GM12872 (cell line): ENCODE measurements around the gene FAM170A.

Experiments
- TF ChIP-seq, protein P1 (sequence below): IDR thresholded peaks from 3 replicates; pipeline ENCODE4 v1.5.1; 2011; ENCODE audit warnings: low read depth, mild to moderate bottlenecking, low read length, moderate library complexity; ENCODE audit not compliant: insufficient read depth

The FAM170A gene

GRCh38 chr5:119678351-119679028 lies 49.1 kb downstream of the FAM170A start:
- TF ChIP-seq, protein P1, sequence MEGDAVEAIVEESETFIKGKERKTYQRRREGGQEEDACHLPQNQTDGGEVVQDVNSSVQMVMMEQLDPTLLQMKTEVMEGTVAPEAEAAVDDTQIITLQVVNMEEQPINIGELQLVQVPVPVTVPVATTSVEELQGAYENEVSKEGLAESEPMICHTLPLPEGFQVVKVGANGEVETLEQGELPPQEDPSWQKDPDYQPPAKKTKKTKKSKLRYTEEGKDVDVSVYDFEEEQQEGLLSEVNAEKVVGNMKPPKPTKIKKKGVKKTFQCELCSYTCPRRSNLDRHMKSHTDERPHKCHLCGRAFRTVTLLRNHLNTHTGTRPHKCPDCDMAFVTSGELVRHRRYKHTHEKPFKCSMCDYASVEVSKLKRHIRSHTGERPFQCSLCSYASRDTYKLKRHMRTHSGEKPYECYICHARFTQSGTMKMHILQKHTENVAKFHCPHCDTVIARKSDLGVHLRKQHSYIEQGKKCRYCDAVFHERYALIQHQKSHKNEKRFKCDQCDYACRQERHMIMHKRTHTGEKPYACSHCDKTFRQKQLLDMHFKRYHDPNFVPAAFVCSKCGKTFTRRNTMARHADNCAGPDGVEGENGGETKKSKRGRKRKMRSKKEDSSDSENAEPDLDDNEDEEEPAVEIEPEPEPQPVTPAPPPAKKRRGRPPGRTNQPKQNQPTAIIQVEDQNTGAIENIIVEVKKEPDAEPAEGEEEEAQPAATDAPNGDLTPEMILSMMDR = no peak

DNA sequence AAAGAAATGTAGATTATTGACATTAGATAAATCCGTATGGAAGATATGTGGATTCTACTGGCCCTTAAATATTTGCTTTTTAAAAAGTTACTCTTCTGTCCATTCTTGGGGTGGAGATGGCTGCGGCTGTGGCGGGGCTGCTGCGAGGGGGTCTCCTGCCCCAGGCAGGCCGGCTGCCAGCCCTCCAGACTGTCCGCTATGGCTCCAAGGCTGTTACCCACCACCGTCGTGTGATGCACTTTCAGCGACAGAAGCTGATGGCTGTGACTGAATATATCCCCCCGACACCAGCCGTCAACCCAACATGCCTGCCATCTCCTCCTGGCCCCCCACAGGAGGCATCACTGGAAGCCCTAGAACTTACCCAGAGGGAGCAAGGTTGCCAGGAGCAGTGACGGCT lies 50.7 kb downstream of the FAM170A start:
- TF ChIP-seq, protein P1 = no peak

DNA sequence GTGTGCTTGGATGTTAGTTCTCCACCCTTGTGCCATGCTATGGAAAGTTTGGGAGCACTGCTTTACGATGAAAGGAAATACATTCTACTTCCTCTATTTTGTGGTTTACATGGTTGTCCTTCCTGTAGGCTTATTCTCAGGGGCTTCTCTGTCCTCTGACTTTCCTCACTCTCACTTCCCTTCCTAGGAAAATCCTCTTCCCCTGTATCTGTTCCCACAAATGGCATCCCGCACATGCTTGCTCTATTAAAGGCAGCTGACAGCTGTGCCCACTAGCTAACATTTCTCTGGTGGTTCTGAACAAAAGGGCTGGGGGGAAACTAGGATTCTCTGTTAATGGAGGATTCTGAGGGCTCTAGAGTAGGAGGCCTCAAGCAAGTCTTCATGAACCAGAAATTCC lies 52.4 kb downstream of the FAM170A start:
- TF ChIP-seq, protein P1 = no peak

GRCh38 chr5:119682372-119682771 lies 53.0 kb downstream of the FAM170A start:
- TF ChIP-seq, protein P1 = no peak
